G401.6 (cell line): Measurements from ENCODE around the gene NEUROD1.

Source experiments
- FAIRE-seq: peaks from 2 replicates; lab custom pipeline; 2012; peaks lifted over from hg19 to GRCh38; lab: Jason Lieb, UNC

NEUROD1 gene

DNA sequence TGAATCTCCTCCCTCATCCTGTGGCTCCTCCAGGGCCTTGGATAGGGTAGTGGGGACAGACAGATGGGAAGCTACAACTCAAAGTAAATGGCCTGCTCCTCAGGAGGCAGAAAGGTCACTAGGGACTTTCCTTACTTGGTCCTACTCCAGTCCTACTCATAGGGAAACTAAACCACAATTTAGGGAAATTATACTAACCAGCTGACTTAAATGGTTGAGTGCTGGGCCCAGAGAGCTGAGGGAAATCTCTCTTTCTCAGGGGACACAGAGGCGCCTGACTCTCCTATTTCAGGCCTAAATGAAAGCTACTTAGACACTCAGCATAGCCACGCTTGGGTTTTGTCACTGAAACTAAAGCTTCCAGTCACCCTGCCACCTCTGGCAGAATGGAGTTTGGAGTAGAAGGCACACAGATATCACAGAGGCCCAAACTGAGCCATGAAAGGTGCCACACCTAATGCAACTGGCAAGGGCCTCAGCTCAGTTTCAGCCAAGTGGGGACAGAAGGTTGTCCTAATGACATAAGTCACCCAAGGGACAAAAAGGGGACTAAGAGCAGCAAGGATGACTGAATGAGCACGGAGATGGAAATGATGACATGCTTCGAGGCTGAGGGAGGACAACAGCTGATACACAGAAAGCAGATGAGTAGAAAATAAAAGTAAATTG, 47.5 kb downstream of the NEUROD1 start:
- no peak for FAIRE-seq

DNA sequence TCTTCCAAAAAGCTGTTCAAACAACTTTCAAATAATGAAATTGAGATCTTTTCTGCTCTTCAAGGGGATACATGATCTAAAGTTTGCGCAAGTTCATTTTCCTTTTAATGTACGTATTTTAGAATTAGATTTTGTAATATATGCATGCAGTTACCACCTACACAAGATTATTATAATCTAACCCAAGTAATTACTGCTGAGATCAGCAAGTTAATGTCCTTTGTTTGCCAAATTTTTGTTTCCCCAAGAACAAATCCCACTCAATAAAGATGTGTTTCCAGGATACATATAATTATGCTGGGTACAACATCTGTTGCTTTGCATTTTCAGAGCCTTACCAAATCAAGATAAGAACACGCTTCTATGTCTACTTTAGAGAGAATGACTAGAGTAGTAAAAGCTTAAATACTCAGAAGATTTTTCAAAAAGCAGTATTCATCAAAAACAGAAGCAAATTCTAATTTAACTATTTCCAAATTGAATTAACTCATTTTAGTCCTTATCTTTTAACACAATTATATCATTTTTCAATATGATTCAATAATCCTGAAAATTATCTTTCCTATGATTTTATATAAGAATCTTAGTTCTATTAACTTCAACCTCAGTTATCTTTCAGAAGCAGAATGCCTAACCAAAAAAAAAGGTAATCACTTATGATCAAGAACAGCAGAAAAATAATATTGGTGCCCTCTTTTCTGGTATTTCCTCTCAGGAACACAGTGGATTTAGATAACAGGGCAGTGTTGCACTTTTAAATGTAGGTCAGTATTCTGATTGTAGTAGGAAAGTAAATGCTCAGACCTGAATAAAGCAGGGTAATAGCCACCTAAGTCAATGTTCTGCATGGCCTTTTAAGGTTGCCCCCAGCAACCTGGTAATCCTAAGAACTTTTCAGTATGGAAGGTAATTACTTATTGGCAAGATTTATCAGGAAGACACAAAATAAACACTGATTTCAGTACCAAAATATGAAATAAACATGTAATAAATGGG, 51.4 kb downstream of the NEUROD1 start:
- FAIRE-seq, result no peak

DNA sequence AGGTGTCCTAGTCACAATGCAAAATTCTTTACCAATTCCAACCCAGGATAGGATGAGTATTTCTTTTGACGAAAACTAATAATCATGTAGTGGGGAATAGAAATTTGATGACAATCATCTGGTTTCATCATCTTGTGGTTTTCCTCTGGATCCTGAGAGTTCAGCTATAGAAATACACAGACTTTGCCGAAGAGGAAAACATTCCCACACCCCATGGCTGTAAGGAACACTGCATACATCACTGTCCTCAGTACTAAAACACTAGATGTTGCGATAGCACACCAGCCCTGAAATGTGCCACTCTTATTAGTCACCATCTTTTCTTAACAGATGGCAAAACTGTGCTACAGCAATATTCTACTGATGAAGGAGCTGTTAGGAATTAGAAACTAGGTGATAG, 52.8 kb downstream of the NEUROD1 start:
- no peak for FAIRE-seq

DNA sequence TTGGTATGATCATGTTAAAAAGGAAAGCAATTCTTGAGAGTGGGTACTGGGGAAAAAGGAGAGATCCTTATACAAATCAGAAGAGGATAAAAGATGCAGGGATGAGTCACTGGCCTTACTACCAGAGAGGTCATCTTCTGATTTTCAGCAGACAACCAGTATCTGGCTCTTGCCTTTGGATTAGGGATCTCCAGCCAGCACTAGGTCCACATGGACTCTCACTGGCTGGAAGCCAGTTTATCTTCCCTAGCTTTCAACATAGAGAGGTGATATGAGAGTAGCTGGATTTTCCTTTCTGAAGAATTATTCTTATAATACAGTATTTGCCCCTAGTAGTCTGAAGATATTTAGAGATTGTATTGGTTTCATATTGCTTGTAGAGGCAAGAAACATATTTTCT, 53.6 kb downstream of the NEUROD1 start:
- FAIRE-seq, result no peak
